Measurements from ENCODE around the gene ASTN2. TPM values are rescaled to one million over a fixed set of nuclear protein-coding genes. Genes with fewer than 3 reads are reported as not detected.

The ASTN2 gene
- polyA plus RNA-seq, 3 donors from 2014 or later: 1.7 to 4.5 (median 2.2) TPM

DNA sequence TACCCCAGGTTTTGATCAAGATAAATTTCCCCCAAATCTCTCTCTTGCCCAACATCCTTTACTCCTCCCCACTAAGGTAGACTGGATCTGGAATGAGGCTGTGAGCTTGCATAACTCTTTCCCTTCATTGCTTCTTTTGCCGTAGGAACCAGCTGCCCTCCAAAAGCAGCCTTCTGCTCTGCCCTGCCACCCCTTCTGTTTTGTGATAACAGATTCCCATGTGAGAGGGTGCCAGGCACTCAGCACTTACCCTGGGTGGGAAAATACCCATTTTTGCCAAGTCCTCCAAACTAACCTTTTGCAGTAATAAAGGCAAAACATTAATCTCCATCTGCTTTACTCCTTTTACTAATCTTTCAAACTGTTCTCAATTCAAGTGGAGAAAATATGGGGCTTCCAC is 182.6 kb downstream of the ASTN2 start:
- Mint-ChIP-seq H3K4me3 (no peak overlapping the region), H3K36me3 (no peaks in the 10 kb centered on the region), H3K4me1 (no peaks in the 10 kb centered on the region), H3K9me3 (peaks cover 0 to 32% (median 4%) of the 10 kb centered on the region in 6 donors), H3K27ac (no peak overlapping the region), H3K27me3 (ENCODE audit: low read depth in 3 of 3) (peaks cover 2 to 6% (median 5%) of the 10 kb centered on the region in 3 donors)
- DNase-seq: no peak

DNA sequence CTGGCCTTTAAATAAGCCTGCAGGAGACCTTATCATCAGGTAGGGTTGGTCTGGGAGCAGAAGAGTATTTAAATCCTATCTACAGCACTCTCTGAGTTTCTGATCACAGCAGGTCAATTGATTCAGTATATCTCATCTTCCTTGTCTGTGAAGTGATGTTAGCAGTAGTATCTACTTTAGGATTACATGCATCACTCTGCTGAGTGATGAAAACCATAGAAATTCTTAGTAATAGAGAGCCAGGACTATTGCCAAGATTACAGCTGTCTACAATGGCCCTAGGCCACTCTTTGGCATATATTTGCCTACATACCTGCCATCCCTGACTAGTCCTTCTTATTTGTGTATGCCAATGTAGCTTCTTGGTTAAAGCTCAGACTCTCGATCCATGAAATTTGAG is 183.8 kb downstream of the ASTN2 start:
- H3K4me1 Mint-ChIP-seq: no peaks in the 10 kb centered on the region
- H3K9me3 Mint-ChIP-seq: peaks cover 0 to 27% (median 4%) of the 10 kb centered on the region in 6 donors
- no peaks in the 10 kb centered on the region for H3K36me3 Mint-ChIP-seq
- no peak for DNase-seq
- H3K27ac Mint-ChIP-seq: no peak overlapping the region
- H3K27me3 Mint-ChIP-seq (ENCODE audit: low read depth in 3 of 3): peaks cover 4 to 6% (median 6%) of the 10 kb centered on the region in 3 donors
- no peak overlapping the region for H3K4me3 Mint-ChIP-seq

DNA sequence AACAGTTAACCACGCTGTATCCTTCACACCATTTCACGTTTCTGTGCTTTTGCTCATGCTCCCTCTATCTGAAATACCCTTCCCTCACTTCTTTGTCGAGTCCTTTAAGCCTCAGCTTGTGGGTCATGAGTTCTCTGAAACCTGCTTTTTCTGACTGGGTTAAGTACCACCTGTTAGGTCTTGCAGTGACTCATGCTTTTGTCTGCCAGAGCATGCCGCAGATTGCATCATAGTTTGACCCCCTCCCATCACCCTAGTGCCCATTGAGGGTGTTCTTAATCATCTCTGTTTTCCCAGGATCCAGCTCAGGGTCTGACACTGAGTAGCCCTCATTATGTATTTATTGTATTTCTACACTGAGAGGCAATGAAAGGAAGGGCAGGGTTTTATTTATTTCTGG is 190.2 kb downstream of the ASTN2 start:
- no peak overlapping the region for H3K4me3 Mint-ChIP-seq
- no peaks in the 10 kb centered on the region for H3K36me3 Mint-ChIP-seq
- no peak overlapping the region for H3K27ac Mint-ChIP-seq
- peaks cover 0 to 4% (median 2%) of the 10 kb centered on the region in 3 donors for H3K27me3 Mint-ChIP-seq (ENCODE audit: low read depth in 3 of 3)
- H3K4me1 Mint-ChIP-seq: no peaks in the 10 kb centered on the region
- no peak for DNase-seq
- peaks cover 0 to 14% (median under 1%) of the 10 kb centered on the region in 6 donors for H3K9me3 Mint-ChIP-seq

DNA sequence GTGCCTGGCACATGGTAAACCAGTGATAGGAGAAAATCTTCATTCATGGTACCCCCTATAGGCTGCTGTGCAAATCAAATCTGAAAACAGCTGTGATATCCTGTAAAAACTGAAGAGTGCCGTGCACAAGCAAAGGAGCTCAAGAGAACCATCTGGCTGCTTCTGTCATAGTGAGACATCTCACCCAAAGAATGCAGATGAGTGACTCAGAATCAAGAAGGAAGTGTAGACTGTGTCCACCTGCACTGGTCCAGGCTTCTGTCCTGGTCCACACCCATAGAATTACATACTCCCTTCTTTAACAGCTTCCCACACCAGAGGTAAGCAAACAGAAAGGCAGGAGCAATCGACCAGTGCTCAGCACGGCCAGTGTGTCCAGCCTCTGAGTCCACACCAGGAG is 195.9 kb downstream of the ASTN2 start:
- no peak for DNase-seq
- Mint-ChIP-seq H3K27me3 (ENCODE audit: low read depth in 3 of 3) (peaks cover 0 to 2% (median 0%) of the 10 kb centered on the region in 3 donors), H3K4me1 (no peaks in the 10 kb centered on the region), H3K9me3 (peaks cover 0 to 12% (median 4%) of the 10 kb centered on the region in 6 donors), H3K27ac (no peak overlapping the region), H3K4me3 (no peak overlapping the region), H3K36me3 (no peaks in the 10 kb centered on the region)

DNA sequence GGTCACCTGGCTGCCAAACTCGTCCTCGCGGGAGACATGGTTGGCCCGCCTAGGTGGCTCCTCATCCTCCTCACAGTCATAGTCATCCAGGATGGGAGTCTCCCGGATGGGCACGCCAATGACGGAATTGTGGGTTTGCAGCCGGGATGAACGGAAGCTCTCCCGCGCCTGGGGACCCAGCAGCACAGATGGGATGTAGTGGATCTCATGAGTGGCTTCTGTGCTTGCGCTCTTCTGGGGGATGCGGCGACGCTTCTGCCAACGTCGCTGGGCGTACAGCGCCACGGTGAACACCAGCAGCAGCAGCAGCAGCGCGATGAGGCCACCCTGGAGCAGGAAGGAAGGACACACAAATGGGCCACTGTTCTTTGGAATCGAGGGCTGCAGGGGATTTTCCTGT is 200.4 kb downstream of the ASTN2 start:
- H3K27me3 Mint-ChIP-seq (ENCODE audit: low read depth in 3 of 3): peaks cover 0 to 4% (median 0%) of the 10 kb centered on the region in 3 donors
- H3K27ac Mint-ChIP-seq: no peak overlapping the region
- DNase-seq: no peak
- H3K36me3 Mint-ChIP-seq: no peaks in the 10 kb centered on the region
- no peaks in the 10 kb centered on the region for H3K4me1 Mint-ChIP-seq
- no peak overlapping the region for H3K4me3 Mint-ChIP-seq
- H3K9me3 Mint-ChIP-seq: peaks cover 0 to 34% (median 4%) of the 10 kb centered on the region in 6 donors

DNA sequence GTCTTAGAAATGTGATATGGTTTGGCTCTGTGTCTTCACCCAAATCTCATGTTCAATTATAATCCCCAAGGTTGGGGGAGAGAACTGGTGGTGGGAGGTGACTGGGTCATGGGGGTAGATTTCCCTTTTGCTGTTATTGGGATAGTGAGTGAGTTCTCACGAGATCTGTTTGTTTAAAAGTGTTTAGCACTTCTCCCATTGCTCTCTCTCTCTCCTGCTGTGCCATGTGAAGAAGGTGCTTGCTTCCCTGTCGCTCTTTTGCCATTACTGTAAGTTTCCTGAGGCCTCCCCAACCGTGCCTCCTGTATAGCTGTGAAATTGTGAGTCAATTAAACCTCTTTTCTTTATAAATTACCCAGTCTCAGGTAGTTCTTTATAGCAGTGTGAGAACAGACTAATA is 203.6 kb downstream of the ASTN2 start:
- H3K9me3 Mint-ChIP-seq: peaks cover 0 to 49% (median 11%) of the 10 kb centered on the region in 6 donors
- peaks cover 0 to 4% (median 0%) of the 10 kb centered on the region in 3 donors for H3K27me3 Mint-ChIP-seq (ENCODE audit: low read depth in 3 of 3)
- no peaks in the 10 kb centered on the region for H3K36me3 Mint-ChIP-seq
- no peak overlapping the region for H3K4me3 Mint-ChIP-seq
- no peak for DNase-seq
- no peaks in the 10 kb centered on the region for H3K4me1 Mint-ChIP-seq
- no peak overlapping the region for H3K27ac Mint-ChIP-seq

DNA sequence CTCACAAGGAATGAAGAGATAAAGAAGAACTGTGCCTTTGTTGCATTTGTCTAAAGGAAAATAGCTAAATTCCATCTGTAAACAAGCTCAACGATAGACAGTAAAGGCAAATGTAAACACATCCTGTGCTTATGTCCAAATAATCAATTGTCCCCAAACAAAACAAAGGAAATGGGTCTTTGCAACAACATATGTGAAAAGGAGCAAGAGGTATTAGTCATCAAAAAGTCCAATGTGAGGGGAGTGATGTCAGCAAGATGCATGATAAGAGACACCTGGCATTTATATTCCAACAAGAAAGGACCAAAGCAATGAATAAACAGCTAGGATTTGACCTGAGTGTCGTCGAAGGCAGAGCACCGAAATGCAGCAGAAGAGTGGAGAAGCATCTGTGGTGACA is 209.1 kb downstream of the ASTN2 start:
- H3K27me3 Mint-ChIP-seq (ENCODE audit: low read depth in 3 of 3): peaks cover 0 to 2% (median 0%) of the 10 kb centered on the region in 3 donors
- peaks cover 4 to 47% (median 12%) of the 10 kb centered on the region in 6 donors for H3K9me3 Mint-ChIP-seq
- no peak overlapping the region for H3K4me3 Mint-ChIP-seq
- no peak overlapping the region for H3K27ac Mint-ChIP-seq
- no peaks in the 10 kb centered on the region for H3K36me3 Mint-ChIP-seq
- DNase-seq: no peak
- no peaks in the 10 kb centered on the region for H3K4me1 Mint-ChIP-seq

DNA sequence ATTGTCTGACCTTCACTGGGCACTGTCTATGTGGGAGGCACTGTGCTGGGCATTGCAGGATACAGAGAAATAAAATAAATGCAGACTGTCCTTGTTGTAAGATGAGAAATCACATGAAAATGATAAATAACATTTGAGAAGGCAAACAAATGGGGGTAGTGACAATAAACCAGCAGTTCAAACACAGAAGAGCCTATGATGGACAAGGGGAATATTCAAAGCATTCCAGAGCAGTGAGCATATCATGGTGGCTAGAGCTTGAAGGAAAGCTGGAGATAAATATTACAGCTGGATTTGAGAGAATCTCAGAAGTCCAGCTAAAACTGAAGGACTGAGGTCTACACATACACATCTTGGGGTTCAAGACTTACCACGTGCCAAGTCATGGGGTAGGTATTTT is 209.9 kb downstream of the ASTN2 start:
- H3K36me3 Mint-ChIP-seq: no peaks in the 10 kb centered on the region
- no peak for DNase-seq
- H3K4me3 Mint-ChIP-seq: no peak overlapping the region
- no peak overlapping the region for H3K27ac Mint-ChIP-seq
- H3K9me3 Mint-ChIP-seq: peaks cover 4 to 44% (median 12%) of the 10 kb centered on the region in 6 donors
- no peaks in the 10 kb centered on the region for H3K4me1 Mint-ChIP-seq
- no peaks in the 10 kb centered on the region for H3K27me3 Mint-ChIP-seq (ENCODE audit: low read depth in 3 of 3)

DNA sequence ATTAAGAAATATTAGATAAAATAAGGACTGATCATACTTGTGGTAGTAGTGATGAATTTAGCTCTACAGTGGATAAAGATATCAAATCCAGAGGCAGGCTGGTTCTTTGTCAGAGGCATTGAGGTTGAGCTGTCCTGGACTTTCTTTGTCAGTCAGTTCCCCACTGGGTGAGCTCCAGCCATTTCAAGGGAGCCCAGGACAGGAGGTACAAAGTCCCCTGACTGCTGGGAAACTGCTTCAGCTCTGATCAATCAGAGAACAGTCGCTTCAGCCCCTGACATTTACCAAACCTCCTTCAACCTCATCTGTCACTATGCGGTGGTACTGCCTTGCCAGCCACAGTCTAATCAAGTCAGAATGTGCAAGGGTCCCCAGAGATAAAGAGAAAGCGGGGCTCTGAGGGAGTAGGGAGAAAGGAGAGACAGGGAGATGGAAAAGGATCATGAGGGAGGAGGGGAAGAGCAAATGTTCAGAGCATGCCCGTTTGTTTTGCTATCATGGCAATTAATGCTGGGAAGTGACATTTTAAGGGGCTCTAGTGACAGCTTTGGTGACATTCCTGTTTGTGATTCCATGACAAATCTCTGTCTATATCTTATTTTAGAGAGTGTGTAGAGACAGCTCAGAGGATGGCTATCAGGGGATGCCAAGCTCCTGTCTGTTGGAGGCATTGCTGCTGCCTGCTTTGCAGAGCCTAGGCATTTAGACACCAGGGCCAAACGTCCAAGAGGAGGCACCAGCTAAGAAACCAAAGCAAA is 223.2 kb downstream of the ASTN2 start:
- peaks cover 2 to 4% (median 2%) of the 10 kb centered on the region in 3 donors for H3K27me3 Mint-ChIP-seq (ENCODE audit: low read depth in 3 of 3)
- no peaks in the 10 kb centered on the region for H3K36me3 Mint-ChIP-seq
- no peak for DNase-seq
- peaks cover 0 to 23% (median 4%) of the 10 kb centered on the region in 6 donors for H3K9me3 Mint-ChIP-seq
- no peak overlapping the region for H3K4me3 Mint-ChIP-seq
- no peak overlapping the region for H3K27ac Mint-ChIP-seq
- H3K4me1 Mint-ChIP-seq: no peaks in the 10 kb centered on the region

DNA sequence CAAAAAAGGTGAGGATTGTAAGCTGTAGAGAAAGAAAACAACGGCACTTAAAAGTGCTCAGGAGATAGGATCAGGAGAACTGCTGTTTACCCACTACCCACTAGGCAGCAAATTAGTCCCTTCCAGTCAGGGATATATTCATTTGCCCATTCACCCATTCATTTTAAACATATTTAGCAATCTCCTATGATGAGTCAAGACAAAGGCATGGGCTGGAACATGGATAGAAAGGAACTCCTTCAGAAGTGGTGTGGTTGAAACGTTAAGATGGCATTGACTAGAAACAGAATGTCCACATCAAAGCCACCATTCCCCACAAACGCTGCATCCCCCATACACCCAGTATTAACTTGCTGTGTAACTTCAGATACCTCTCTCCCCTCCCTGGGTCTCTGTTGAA is 225.7 kb downstream of the ASTN2 start:
- peaks cover 0 to 22% (median 5%) of the 10 kb centered on the region in 6 donors for H3K9me3 Mint-ChIP-seq

DNA sequence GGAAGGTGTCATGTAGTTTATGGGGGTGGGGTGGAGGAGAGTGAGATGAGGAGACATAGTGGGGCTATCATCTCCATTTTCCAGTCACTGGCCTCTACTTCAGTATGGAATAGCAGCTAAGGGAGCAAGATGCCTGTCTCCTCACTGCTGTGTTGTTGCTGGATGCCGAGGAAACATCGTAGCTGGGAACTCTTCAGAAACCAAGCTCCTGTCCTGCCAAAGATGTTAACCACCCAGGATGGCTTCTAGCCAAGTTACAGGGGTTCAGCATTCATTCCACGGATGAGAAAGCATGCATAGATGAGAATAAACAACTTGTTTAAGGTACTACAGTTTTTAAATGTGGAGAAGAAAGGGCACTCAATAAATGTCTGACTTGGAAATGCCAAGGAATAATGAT is 226.5 kb downstream of the ASTN2 start:
- Mint-ChIP-seq H3K36me3 (no peaks in the 10 kb centered on the region), H3K9me3 (peaks cover 0 to 29% (median 7%) of the 10 kb centered on the region in 6 donors), H3K27ac (no peak overlapping the region), H3K4me3 (no peak overlapping the region), H3K27me3 (ENCODE audit: low read depth in 3 of 3) (peaks cover 0 to 2% (median 0%) of the 10 kb centered on the region in 3 donors), H3K4me1 (no peaks in the 10 kb centered on the region)
- no peak for DNase-seq

More for the DNA sequence above, 225.7 kb downstream of the ASTN2 start:
- H3K36me3 Mint-ChIP-seq: no peaks in the 10 kb centered on the region
- no peaks in the 10 kb centered on the region for H3K4me1 Mint-ChIP-seq
- no peak overlapping the region for H3K4me3 Mint-ChIP-seq
- no peak for DNase-seq
- peaks cover 0 to 5% (median 0%) of the 10 kb centered on the region in 3 donors for H3K27me3 Mint-ChIP-seq (ENCODE audit: low read depth in 3 of 3)
- H3K27ac Mint-ChIP-seq: no peak overlapping the region

DNA sequence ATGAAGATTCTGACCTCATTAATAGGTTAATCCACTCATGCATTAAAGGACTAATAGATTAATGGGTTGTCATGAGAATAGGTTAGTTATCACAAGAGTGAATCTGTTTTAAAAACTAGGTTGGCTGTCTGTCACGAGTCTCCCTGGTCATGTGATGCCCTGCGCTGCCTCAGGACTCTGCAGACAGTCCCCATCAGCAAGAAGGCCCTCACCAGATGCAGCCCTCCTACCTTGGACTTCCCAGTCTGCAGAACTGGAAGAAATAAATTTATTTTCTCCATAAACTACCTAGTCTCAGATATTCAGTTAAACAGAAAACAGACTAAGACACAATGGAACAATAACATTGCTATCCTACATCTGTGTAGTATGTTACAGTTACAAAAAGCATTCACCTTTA is 227.4 kb downstream of the ASTN2 start:
- Mint-ChIP-seq H3K4me3 (no peak overlapping the region), H3K9me3 (peaks cover 0 to 30% (median 7%) of the 10 kb centered on the region in 6 donors), H3K36me3 (no peaks in the 10 kb centered on the region), H3K27ac (no peak overlapping the region), H3K27me3 (ENCODE audit: low read depth in 3 of 3) (peaks cover 0 to 4% (median 0%) of the 10 kb centered on the region in 3 donors), H3K4me1 (no peaks in the 10 kb centered on the region)
- no peak for DNase-seq

DNA sequence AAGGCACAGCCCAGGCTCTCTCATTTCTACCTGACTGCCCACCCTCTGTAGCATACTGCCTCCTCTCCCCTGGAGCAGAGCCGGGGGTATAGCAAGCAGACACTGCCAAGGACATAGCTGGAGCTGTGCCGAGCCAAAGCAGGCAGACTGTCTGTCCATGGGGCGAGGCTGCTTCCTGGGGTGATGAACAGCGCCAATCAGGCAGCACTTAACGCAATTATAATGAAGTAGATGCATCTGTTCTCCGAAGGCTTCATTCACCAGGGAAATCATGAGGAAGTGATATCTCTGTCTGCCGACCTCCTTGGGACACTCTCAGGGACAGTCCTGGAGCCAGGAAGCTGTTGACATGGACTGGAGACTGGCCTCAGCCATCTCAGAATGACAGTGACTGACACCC is 230.7 kb downstream of the ASTN2 start:
- Mint-ChIP-seq H3K4me1 (no peaks in the 10 kb centered on the region), H3K27me3 (ENCODE audit: low read depth in 3 of 3) (peaks cover 0 to 4% (median 0%) of the 10 kb centered on the region in 3 donors), H3K9me3 (peaks cover 0 to 55% (median 10%) of the 10 kb centered on the region in 6 donors), H3K4me3 (no peak overlapping the region), H3K36me3 (no peaks in the 10 kb centered on the region), H3K27ac (no peak overlapping the region)
- no peak for DNase-seq

DNA sequence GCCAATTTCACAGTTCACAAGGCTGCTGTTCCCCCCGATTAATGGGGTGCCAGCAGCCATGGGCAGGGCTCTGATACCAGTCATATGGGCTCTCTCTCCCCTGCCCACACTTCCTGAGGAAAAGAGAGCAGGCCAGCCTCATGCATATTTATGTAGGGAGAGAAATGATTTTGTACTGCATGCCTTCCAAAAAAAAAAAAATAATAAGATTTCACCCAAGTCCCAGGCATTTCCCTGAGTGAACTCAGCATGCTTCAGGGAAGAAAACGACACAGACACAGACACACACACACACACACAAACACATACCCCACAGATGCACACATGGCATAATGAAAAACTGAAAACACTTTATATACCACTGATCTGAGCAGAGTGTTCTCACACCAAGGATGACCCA is 232.8 kb downstream of the ASTN2 start:
- Mint-ChIP-seq H3K27me3 (ENCODE audit: low read depth in 3 of 3) (peaks cover 0 to 4% (median 0%) of the 10 kb centered on the region in 3 donors), H3K4me3 (no peak overlapping the region), H3K36me3 (no peaks in the 10 kb centered on the region), H3K4me1 (no peaks in the 10 kb centered on the region), H3K27ac (no peak overlapping the region), H3K9me3 (peaks cover 0 to 51% (median 8%) of the 10 kb centered on the region in 6 donors)
- no peak for DNase-seq

Data from immature natural killer cell (primary cell).